Smooth muscle cell (in vitro differentiated cells): ENCODE data around the gene TMEM238L. TPM values are rescaled to one million over a fixed set of nuclear protein-coding genes. Genes with fewer than 3 reads are reported as not detected.

Source experiments
- DNase-seq: peaks from one replicate; lab custom pipeline; 2025; ENCODE audit not compliant: unreplicated experiment; lab: John Stamatoyannopoulos, UW
- H2AFZ ChIP-seq: fragments of 200-600 bp; sonication (generic); 2 replicates; pipeline ENCODE4 v1.6.0; 2016; ENCODE audit warnings: antibody characterized with exemption, low read depth, mild to moderate bottlenecking
- H3F3A ChIP-seq: fragments of 200-600 bp; sonication (generic); 2 replicates; pipeline ENCODE4 v1.6.0; 2017; ENCODE audit warnings: antibody characterized with exemption, low read depth
- H3K27ac ChIP-seq: fragments of 200-600 bp; sonication (generic); 2 replicates; pipeline ENCODE4 v1.5.1; 2016; ENCODE audit warnings: low read depth, mild to moderate bottlenecking
- H3K27me3 ChIP-seq: fragments of 200-600 bp; sonication (generic); 2 replicates; pipeline ENCODE4 v1.6.1; 2016; ENCODE audit warnings: low read depth, mild to moderate bottlenecking
- H3K36me3 ChIP-seq: fragments of 200-600 bp; sonication (generic); 2 replicates; pipeline ENCODE4 v1.5.1; 2016; ENCODE audit warnings: low read depth
- H3K4me1 ChIP-seq: fragments of 200-600 bp; sonication (generic); 2 replicates; pipeline ENCODE4 v1.5.1; 2016; ENCODE audit warnings: low read depth
- H3K4me2 ChIP-seq: fragments of 200-600 bp; sonication (generic); 2 replicates; pipeline ENCODE4 v1.6.0; 2016; ENCODE audit warnings: mild to moderate bottlenecking
- H3K4me3 ChIP-seq: fragments of 200-600 bp; sonication (generic); 2 replicates; pipeline ENCODE4 v1.5.1; 2016; ENCODE audit warnings: mild to moderate bottlenecking
- H3K79me2 ChIP-seq: fragments of 200-600 bp; sonication (generic); 2 replicates; pipeline ENCODE4 v1.6.0; 2016; ENCODE audit warnings: low read depth, mild to moderate bottlenecking
- H3K9ac ChIP-seq: fragments of 200-600 bp; sonication (generic); 2 replicates; pipeline ENCODE4 v1.6.0; 2016; ENCODE audit warnings: low read depth
- H3K9me3 ChIP-seq: fragments of 200-600 bp; sonication (generic); replicated peaks from 2 replicates; pipeline ENCODE4 v1.5.1; 2016; ENCODE audit warnings: low read depth
- H4K20me1 ChIP-seq: fragments of 200-600 bp; sonication (generic); 2 replicates; pipeline ENCODE4 v1.6.0; 2016; ENCODE audit warnings: low read depth
- CTCF ChIP-seq: fragments of 200-600 bp; sonication (generic); IDR thresholded peaks from 2 replicates; pipeline ENCODE4 v1.5.1; 2017; ENCODE audit warnings: borderline replicate concordance, mild to moderate bottlenecking, antibody characterized with exemption; ENCODE audit not compliant: insufficient read depth, poor library complexity, severe bottlenecking
- WGBS: methylation state at CpG from one replicate; pipeline ENCODE4 v1.1.7; 2016; ENCODE audit warnings: low lambda C conversion rate; 5-methylcytosine and 5-hydroxymethylcytosine counted together
- polyA plus RNA-seq: library from polyadenylated mRNA; unstranded; fragments of >200 nt; fragmentation: Nextera tagmentation; extraction: Ambion mirVana; gene quantifications from 2 replicates; pipeline ENCODE4 v1.2.1, GENCODE V29; 2016
- total RNA-seq: library from RNA; depleted of rRNA; stranded (reverse); fragments of >200 nt; gene quantifications from 2 replicates; pipeline ENCODE4 v1.2.3, GENCODE V29; 2014

TMEM238L gene
- total and polyA plus RNA-seq, 2 experiments from 2014 or later, result not detected

GRCh38 chr17:10754109-10754508, 49.8 kb downstream of the TMEM238L start:
- no peaks in the 10 kb centered on the region for H3F3A ChIP-seq
- H3K4me3 ChIP-seq, result no peak overlapping the region
- WGBS, result 10% methylated on average over 2 of the region's 2 CpGs
- no peak overlapping the region for H3K27ac ChIP-seq
- H3K9ac ChIP-seq, result no peak overlapping the region
- TF ChIP-seq CTCF, result peak; percentile 20
- no peak for DNase-seq
- no peaks in the 10 kb centered on the region for H3K36me3 ChIP-seq
- H3K4me1 ChIP-seq, result peaks cover 9% of the 10 kb centered on the region
- H3K9me3 ChIP-seq, result no peaks in the 10 kb centered on the region
- no peaks in the 10 kb centered on the region for H3K27me3 ChIP-seq
- H2AFZ ChIP-seq, result no peak overlapping the region
- no peaks in the 10 kb centered on the region for H3K79me2 ChIP-seq
- H3K4me2 ChIP-seq, result no peak overlapping the region
- no peaks in the 10 kb centered on the region for H4K20me1 ChIP-seq

GRCh38 chr17:10752696-10753095, 51.2 kb downstream of the TMEM238L start:
- no peak overlapping the region for H3K4me2 ChIP-seq
- H3K36me3 ChIP-seq, result no peaks in the 10 kb centered on the region
- H3K9me3 ChIP-seq, result no peaks in the 10 kb centered on the region
- H3K9ac ChIP-seq, result no peak overlapping the region
- H4K20me1 ChIP-seq, result no peaks in the 10 kb centered on the region
- H3K27me3 ChIP-seq, result no peaks in the 10 kb centered on the region
- H3K4me1 ChIP-seq, result peaks cover 9% of the 10 kb centered on the region
- no peak for DNase-seq
- H3F3A ChIP-seq, result no peaks in the 10 kb centered on the region
- H3K79me2 ChIP-seq, result no peaks in the 10 kb centered on the region
- no peak overlapping the region for H3K4me3 ChIP-seq
- no peak for TF ChIP-seq CTCF
- no peak overlapping the region for H2AFZ ChIP-seq
- WGBS, result 86% methylated on average over 10 of the region's 10 CpGs
- H3K27ac ChIP-seq, result no peak overlapping the region

- 89% methylated on average over 3 of the region's 3 CpGs for WGBS
- no peak overlapping the region for H3K4me3 ChIP-seq
- H3K9me3 ChIP-seq, result no peaks in the 10 kb centered on the region
- no peaks in the 10 kb centered on the region for H4K20me1 ChIP-seq
- H3K79me2 ChIP-seq, result no peaks in the 10 kb centered on the region
- no peaks in the 10 kb centered on the region for H3K36me3 ChIP-seq
- DNase-seq, result no peak
- H3K4me2 ChIP-seq, result no peak overlapping the region
- H3K4me1 ChIP-seq, result peaks cover 9% of the 10 kb centered on the region
- no peaks in the 10 kb centered on the region for H3F3A ChIP-seq
- H3K27ac ChIP-seq, result no peak overlapping the region
- H3K9ac ChIP-seq, result no peak overlapping the region
- no peaks in the 10 kb centered on the region for H3K27me3 ChIP-seq
- TF ChIP-seq CTCF, result no peak
- H2AFZ ChIP-seq, result no peak overlapping the region
Measured at GRCh38 chr17:10751563-10751962, 52.3 kb downstream of the TMEM238L start.

- H3K4me2 ChIP-seq, result no peak overlapping the region
Measured at GRCh38 chr17:10750210-10750609, 53.7 kb downstream of the TMEM238L start.

More at GRCh38 chr17:10750210-10750609, 53.7 kb downstream of the TMEM238L start:
- no peak overlapping the region for H3K9ac ChIP-seq
- 97% methylated on average over 4 of the region's 4 CpGs for WGBS
- no peak overlapping the region for H3K4me3 ChIP-seq
- no peaks in the 10 kb centered on the region for H4K20me1 ChIP-seq
- H3F3A ChIP-seq, result no peaks in the 10 kb centered on the region
- no peaks in the 10 kb centered on the region for H3K4me1 ChIP-seq
- no peak overlapping the region for H3K27ac ChIP-seq
- H3K36me3 ChIP-seq, result no peaks in the 10 kb centered on the region
- no peaks in the 10 kb centered on the region for H3K9me3 ChIP-seq
- no peaks in the 10 kb centered on the region for H3K27me3 ChIP-seq
- no peak for TF ChIP-seq CTCF
- no peaks in the 10 kb centered on the region for H3K79me2 ChIP-seq
- no peak overlapping the region for H2AFZ ChIP-seq
- no peak for DNase-seq
